K562 (cell line): Measurements from ENCODE around the gene DPP9. TPM values are rescaled to one million over a fixed set of nuclear protein-coding genes. Genes with fewer than 3 reads are reported as not detected.

Experiments
- CBFA2T2 ChIP-seq: fragments of 450-650 bp; conservative IDR thresholded peaks from 2 replicates; pipeline ENCODE4 v1.6.1; 2017; ENCODE audit warnings: mild to moderate bottlenecking
- CREB3 ChIP-seq: fragments of 450-650 bp; conservative IDR thresholded peaks from 2 replicates; pipeline ENCODE4 v1.6.1; 2016; ENCODE audit warnings: missing genetic modification characterization, low read depth, mild to moderate bottlenecking, missing compliant biosample characterization, moderate library complexity
- WHSC1 ChIP-seq: IDR thresholded peaks from one replicate; pipeline ENCODE4 v1.6.1; 2012; ENCODE audit warnings: low read length, control low read depth, inconsistent platforms
- ZNF584 ChIP-seq: fragments of 200-800 bp; sonication (Bioruptor generic); IDR thresholded peaks from 2 replicates; pipeline ENCODE4 v1.6.1; 2016; ENCODE audit warnings: low read depth, mild to moderate bottlenecking, missing genetic modification characterization, missing compliant biosample characterization
- microRNA-seq: library from miRNA; unstranded; fragments of <30 nt; microRNA quantifications from one replicate; pipeline ENCODE4, GENCODE V29; 2018; ENCODE audit warnings: borderline microRNAs expressed
- polyA plus RNA-seq, 8 experiments: library from polyadenylated mRNA; depleted of rRNA in 4 of 8; stranded (reverse) in 5 of 8; unstranded in 3 of 8; fragments of >200 nt; fragmentation: Nextera tagmentation in 2 of 8; fragmentation: Illumina TruSeq in 1 of 8; extraction: Ambion mirVana in 2 of 8; extraction: Trizol in 1 of 8; gene quantifications; 2 replicates each; pipeline versions ENCODE4 v1.2.1 to v1.2.3, GENCODE V29; 2011 to 2014; ENCODE audit warnings: inconsistent platforms in 1 of 8, missing spikeins in 1 of 8
- small RNA-seq: library from RNA; depleted of rRNA; stranded (forward); fragments of <200 nt; gene quantifications from one replicate; pipeline ENCODE3, GENCODE V24; 2014
- total RNA-seq, 7 experiments: library from RNA; depleted of rRNA in 6 of 7; stranded (reverse); fragments of >200 nt in 6 of 7; fragmentation: Illumina TruSeq in 2 of 7; extraction: Trizol in 2 of 7; gene quantifications; 2 replicates each; pipeline versions ENCODE4 v1.2.1 to v1.2.3, GENCODE V29; 2011 to 2021; ENCODE audit warnings: low replicate concordance in 1 of 7

DPP9 gene
- total and polyA plus RNA-seq, 9 of the 15 experiments (the other 6 are each of a cell fraction or from before 2014, with no cell fraction given) = 0.90 to 66.7 (median 24.5) TPM

DNA sequence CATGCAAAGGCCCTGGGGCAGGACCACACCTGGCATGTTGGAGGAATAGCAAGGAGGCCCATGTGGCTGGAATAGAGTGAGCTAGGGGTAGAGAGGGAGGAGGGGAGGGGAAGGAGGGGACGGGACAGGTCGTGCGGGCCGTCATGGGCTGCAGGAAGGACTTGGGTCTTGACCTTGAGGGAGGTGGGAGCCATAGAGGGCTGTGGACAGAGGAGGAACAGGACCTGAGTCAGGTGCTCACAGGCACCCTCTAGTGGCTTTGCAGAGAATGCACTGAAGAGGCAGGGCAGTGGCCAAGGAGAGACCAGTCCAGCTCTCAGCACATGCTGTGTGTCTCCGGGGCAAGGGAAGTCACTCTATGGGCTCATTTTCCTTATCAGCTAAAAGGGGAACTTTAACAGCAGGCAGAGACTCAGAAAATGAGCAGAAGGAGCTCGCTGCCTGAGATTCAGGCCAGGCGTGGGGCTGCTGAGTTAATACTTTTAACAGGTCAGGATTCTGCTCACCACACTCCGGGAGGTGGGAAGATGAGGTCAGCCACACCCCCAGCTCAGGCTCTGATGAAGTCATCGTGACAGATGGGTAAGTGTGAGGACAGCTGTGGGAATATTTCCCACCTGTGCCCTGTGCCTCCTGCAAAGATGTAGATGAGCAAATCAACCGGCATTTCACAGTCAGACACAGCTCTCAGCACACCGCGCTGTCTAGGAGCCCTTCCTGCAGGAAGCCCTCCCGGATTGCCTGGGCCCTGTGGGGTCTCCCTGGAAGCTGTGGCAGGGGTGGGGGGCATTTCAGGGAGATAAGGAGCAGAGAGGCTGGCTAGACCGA lies 90.3 kb downstream of the DPP9 start (continued):
- TF ChIP-seq CBFA2T2 = no peak; the same call in 1 of the 2 replicates
- no peak for TF ChIP-seq WHSC1
- no peak for TF ChIP-seq CREB3 (tag)
- no peak for TF ChIP-seq ZNF584 (CRISPR knock-in tag)

Small RNAs within 50 kb of the gene (microRNA-seq; reads per million reads assigned to microRNA genes)
- 4.9 reads per million, percentile 46 among the genes with 10 or more reads in this experiment for gene MIR7-3

Small RNAs within 50 kb of the gene (small RNA-seq; reads per million reads assigned to genes)
- not detected for gene MIR7-3

Other genes starting within 250 kb of the DPP9 start
Only the 7 nearest of the 12 such genes appear.
- gene SEMA6B, start 164.2 kb downstream of the DPP9 start, total RNA-seq (2014; rRNA removed) = 2.5 and 2.7 TPM in 2 replicates
- gene SEMA6B, start 164.2 kb downstream of the DPP9 start, total RNA-seq (2014; rRNA removed; fragmentation: Illumina TruSeq; extraction: Trizol) = 0.57 and 0.65 TPM in 2 replicates
- gene SEMA6B, start 164.2 kb downstream of the DPP9 start, total RNA-seq (2015; rRNA removed; fragmentation: Illumina TruSeq; extraction: Trizol) = 0.83 and 1.1 TPM in 2 replicates
- gene SEMA6B, start 164.2 kb downstream of the DPP9 start, total RNA-seq (2021) = 3.7 and 4.6 TPM in 2 replicates
- gene SEMA6B, start 164.2 kb downstream of the DPP9 start, polyA plus RNA-seq (2011; rRNA removed) = 2.6 and 4.9 TPM in 2 replicates
- 1.4 and 2.7 TPM in 2 replicates for gene SEMA6B, start 164.2 kb downstream of the DPP9 start, polyA plus RNA-seq (2014; fragmentation: Illumina TruSeq; extraction: Trizol)
- not detected for gene SEMA6B, start 164.2 kb downstream of the DPP9 start, polyA plus RNA-seq (2014; fragmentation: Nextera tagmentation; extraction: Ambion mirVana)
- 1.7 and 3.8 TPM in 2 replicates for gene SEMA6B, start 164.2 kb downstream of the DPP9 start, polyA plus RNA-seq (2014; rRNA removed)
- gene TNFAIP8L1, start 84.3 kb downstream of the DPP9 start, total RNA-seq (2014; rRNA removed) = 4.0 and 4.4 TPM in 2 replicates
- gene TNFAIP8L1, start 84.3 kb downstream of the DPP9 start, total RNA-seq (2014; rRNA removed; fragmentation: Illumina TruSeq; extraction: Trizol) = 4.3 and 4.6 TPM in 2 replicates
- gene TNFAIP8L1, start 84.3 kb downstream of the DPP9 start, total RNA-seq (2015; rRNA removed; fragmentation: Illumina TruSeq; extraction: Trizol) = 4.9 and 5.4 TPM in 2 replicates
- gene TNFAIP8L1, start 84.3 kb downstream of the DPP9 start, total RNA-seq (2021) = 6.5 and 9.3 TPM in 2 replicates
- gene TNFAIP8L1, start 84.3 kb downstream of the DPP9 start, polyA plus RNA-seq (2011; rRNA removed) = 5.7 and 8.0 TPM in 2 replicates
- gene TNFAIP8L1, start 84.3 kb downstream of the DPP9 start, polyA plus RNA-seq (2014; fragmentation: Illumina TruSeq; extraction: Trizol) = 6.6 and 7.3 TPM in 2 replicates
- gene TNFAIP8L1, start 84.3 kb downstream of the DPP9 start, polyA plus RNA-seq (2014; fragmentation: Nextera tagmentation; extraction: Ambion mirVana) = 1 to 10 TPM in 1 of 2 experiments, under 1 TPM in 1; 0.69 to 1.0 TPM
- 6.8 and 7.3 TPM in 2 replicates for gene TNFAIP8L1, start 84.3 kb downstream of the DPP9 start, polyA plus RNA-seq (2014; rRNA removed)
- 131 and 143 TPM in 2 replicates for gene MYDGF, start 53.5 kb downstream of the DPP9 start, total RNA-seq (2014; rRNA removed)
- gene MYDGF, start 53.5 kb downstream of the DPP9 start, total RNA-seq (2014; rRNA removed; fragmentation: Illumina TruSeq; extraction: Trizol) = 52.2 and 67.5 TPM in 2 replicates
- gene MYDGF, start 53.5 kb downstream of the DPP9 start, total RNA-seq (2015; rRNA removed; fragmentation: Illumina TruSeq; extraction: Trizol) = 81.6 and 83.0 TPM in 2 replicates
- gene MYDGF, start 53.5 kb downstream of the DPP9 start, total RNA-seq (2021) = 91.5 and 96.7 TPM in 2 replicates
- gene MYDGF, start 53.5 kb downstream of the DPP9 start, polyA plus RNA-seq (2011; rRNA removed) = 82.1 and 86.0 TPM in 2 replicates
- gene MYDGF, start 53.5 kb downstream of the DPP9 start, polyA plus RNA-seq (2014; fragmentation: Illumina TruSeq; extraction: Trizol) = 60.5 and 66.6 TPM in 2 replicates
- gene MYDGF, start 53.5 kb downstream of the DPP9 start, polyA plus RNA-seq (2014; fragmentation: Nextera tagmentation; extraction: Ambion mirVana) = 10 to 100 TPM in 1 of 2 experiments, 1 to 10 TPM in 1; 4.2 to 12.6 TPM
- gene MYDGF, start 53.5 kb downstream of the DPP9 start, polyA plus RNA-seq (2014; rRNA removed) = 141 and 166 TPM in 2 replicates
- gene FEM1A, start 67.9 kb upstream of the DPP9 start, total RNA-seq (2014; rRNA removed) = 17.1 and 22.2 TPM in 2 replicates
- 5.9 and 6.8 TPM in 2 replicates for gene FEM1A, start 67.9 kb upstream of the DPP9 start, total RNA-seq (2014; rRNA removed; fragmentation: Illumina TruSeq; extraction: Trizol)
- 10.4 and 10.9 TPM in 2 replicates for gene FEM1A, start 67.9 kb upstream of the DPP9 start, total RNA-seq (2015; rRNA removed; fragmentation: Illumina TruSeq; extraction: Trizol)
- 18.8 and 19.0 TPM in 2 replicates for gene FEM1A, start 67.9 kb upstream of the DPP9 start, total RNA-seq (2021)
- gene FEM1A, start 67.9 kb upstream of the DPP9 start, polyA plus RNA-seq (2011; rRNA removed) = 3.9 and 5.1 TPM in 2 replicates
- 6.3 and 8.2 TPM in 2 replicates for gene FEM1A, start 67.9 kb upstream of the DPP9 start, polyA plus RNA-seq (2014; fragmentation: Illumina TruSeq; extraction: Trizol)
- under 1 TPM; 0.08 to 0.11 TPM for gene FEM1A, start 67.9 kb upstream of the DPP9 start, polyA plus RNA-seq (2014; fragmentation: Nextera tagmentation; extraction: Ambion mirVana)
- gene FEM1A, start 67.9 kb upstream of the DPP9 start, polyA plus RNA-seq (2014; rRNA removed) = 10.2 and 10.7 TPM in 2 replicates
- 1.5 and 2.7 TPM in 2 replicates for gene TICAM1, start 107.9 kb upstream of the DPP9 start, total RNA-seq (2014; rRNA removed)
- gene TICAM1, start 107.9 kb upstream of the DPP9 start, total RNA-seq (2014; rRNA removed; fragmentation: Illumina TruSeq; extraction: Trizol) = 0.77 and 0.98 TPM in 2 replicates
- gene TICAM1, start 107.9 kb upstream of the DPP9 start, total RNA-seq (2015; rRNA removed; fragmentation: Illumina TruSeq; extraction: Trizol) = 2.1 and 2.8 TPM in 2 replicates
- gene TICAM1, start 107.9 kb upstream of the DPP9 start, total RNA-seq (2021) = 11.5 and 11.6 TPM in 2 replicates
- 0.47 and 1.2 TPM in 2 replicates for gene TICAM1, start 107.9 kb upstream of the DPP9 start, polyA plus RNA-seq (2011; rRNA removed)
- gene TICAM1, start 107.9 kb upstream of the DPP9 start, polyA plus RNA-seq (2014; fragmentation: Illumina TruSeq; extraction: Trizol) = 3.1 and 7.1 TPM in 2 replicates
- under 1 TPM; 0.07 to 0.11 TPM for gene TICAM1, start 107.9 kb upstream of the DPP9 start, polyA plus RNA-seq (2014; fragmentation: Nextera tagmentation; extraction: Ambion mirVana)
- 4.7 and 5.7 TPM in 2 replicates for gene TICAM1, start 107.9 kb upstream of the DPP9 start, polyA plus RNA-seq (2014; rRNA removed)
- 68.9 and 91.1 TPM in 2 replicates for gene PLIN3, start 143.8 kb upstream of the DPP9 start, total RNA-seq (2014; rRNA removed)
- gene PLIN3, start 143.8 kb upstream of the DPP9 start, total RNA-seq (2014; rRNA removed; fragmentation: Illumina TruSeq; extraction: Trizol) = 21.5 and 22.0 TPM in 2 replicates
- gene PLIN3, start 143.8 kb upstream of the DPP9 start, total RNA-seq (2015; rRNA removed; fragmentation: Illumina TruSeq; extraction: Trizol) = 46.6 and 46.7 TPM in 2 replicates
- gene PLIN3, start 143.8 kb upstream of the DPP9 start, total RNA-seq (2021) = 75.1 and 75.6 TPM in 2 replicates
- 43.1 and 53.5 TPM in 2 replicates for gene PLIN3, start 143.8 kb upstream of the DPP9 start, polyA plus RNA-seq (2011; rRNA removed)
- gene PLIN3, start 143.8 kb upstream of the DPP9 start, polyA plus RNA-seq (2014; fragmentation: Illumina TruSeq; extraction: Trizol) = 31.7 and 59.9 TPM in 2 replicates
- 1 to 10 TPM; 7.5 to 9.8 TPM for gene PLIN3, start 143.8 kb upstream of the DPP9 start, polyA plus RNA-seq (2014; fragmentation: Nextera tagmentation; extraction: Ambion mirVana)
- gene PLIN3, start 143.8 kb upstream of the DPP9 start, polyA plus RNA-seq (2014; rRNA removed) = 52.2 and 56.2 TPM in 2 replicates
- gene ARRDC5, start 179.1 kb upstream of the DPP9 start, total RNA-seq (2014; rRNA removed) = not detected in 2 replicates
- gene ARRDC5, start 179.1 kb upstream of the DPP9 start, total RNA-seq (2014; rRNA removed; fragmentation: Illumina TruSeq; extraction: Trizol) = not detected in 2 replicates
- not detected in 2 replicates for gene ARRDC5, start 179.1 kb upstream of the DPP9 start, total RNA-seq (2015; rRNA removed; fragmentation: Illumina TruSeq; extraction: Trizol)
- not detected in 2 replicates for gene ARRDC5, start 179.1 kb upstream of the DPP9 start, total RNA-seq (2021)
- gene ARRDC5, start 179.1 kb upstream of the DPP9 start, polyA plus RNA-seq (2011; rRNA removed) = not detected in 2 replicates
- not detected in 2 replicates for gene ARRDC5, start 179.1 kb upstream of the DPP9 start, polyA plus RNA-seq (2014; fragmentation: Illumina TruSeq; extraction: Trizol)
- gene ARRDC5, start 179.1 kb upstream of the DPP9 start, polyA plus RNA-seq (2014; fragmentation: Nextera tagmentation; extraction: Ambion mirVana) = not detected
- gene ARRDC5, start 179.1 kb upstream of the DPP9 start, polyA plus RNA-seq (2014; rRNA removed) = not detected in 2 replicates